WTC11 (cell line): Measurements from ENCODE around the gene UBE4A.

Source experiments
- CREB1 ChIP-seq: sonication (generic); formaldehyde crosslinking; IDR thresholded peaks from 2 replicates; pipeline ENCODE4 v1.8.0; 2023; ENCODE audit warnings: mild to moderate bottlenecking, missing genetic modification reagents
- GABPB1 ChIP-seq: sonication (generic); formaldehyde crosslinking; IDR thresholded peaks from 2 replicates; pipeline ENCODE4 v1.8.1; 2023; ENCODE audit warnings: mild to moderate bottlenecking, missing genetic modification reagents
- NFYB ChIP-seq: sonication (generic); formaldehyde crosslinking; conservative IDR thresholded peaks from 2 replicates; pipeline ENCODE4 v1.8.0; 2022; ENCODE audit warnings: low read depth, missing genetic modification reagents
- SP1 ChIP-seq: sonication (generic); formaldehyde crosslinking; conservative IDR thresholded peaks from 2 replicates; pipeline ENCODE4 v1.8.1; 2022; ENCODE audit warnings: missing genetic modification reagents
- ZNF512 ChIP-seq: sonication (generic); formaldehyde crosslinking; IDR thresholded peaks from 2 replicates; pipeline ENCODE4 v1.8.1; 2022; ENCODE audit warnings: missing genetic modification reagents, borderline replicate concordance
- TF ChIP-seq, protein P1 (sequence below): fragments of 200-600 bp; IDR thresholded peaks from 2 replicates; pipeline ENCODE4 v1.8.0; 2022; ENCODE audit warnings: antibody characterized with exemption
- TF ChIP-seq, protein P2 (sequence below): sonication (generic); formaldehyde crosslinking; IDR thresholded peaks from 2 replicates; pipeline ENCODE4 v1.8.1; 2023; ENCODE audit warnings: mild to moderate bottlenecking, missing genetic modification reagents
- TF ChIP-seq, protein P3 (sequence below): sonication (generic); formaldehyde crosslinking; IDR thresholded peaks from 2 replicates; pipeline ENCODE4 v1.8.0; 2022; ENCODE audit warnings: mild to moderate bottlenecking, missing genetic modification reagents

- TF ChIP-seq, protein P1, sequence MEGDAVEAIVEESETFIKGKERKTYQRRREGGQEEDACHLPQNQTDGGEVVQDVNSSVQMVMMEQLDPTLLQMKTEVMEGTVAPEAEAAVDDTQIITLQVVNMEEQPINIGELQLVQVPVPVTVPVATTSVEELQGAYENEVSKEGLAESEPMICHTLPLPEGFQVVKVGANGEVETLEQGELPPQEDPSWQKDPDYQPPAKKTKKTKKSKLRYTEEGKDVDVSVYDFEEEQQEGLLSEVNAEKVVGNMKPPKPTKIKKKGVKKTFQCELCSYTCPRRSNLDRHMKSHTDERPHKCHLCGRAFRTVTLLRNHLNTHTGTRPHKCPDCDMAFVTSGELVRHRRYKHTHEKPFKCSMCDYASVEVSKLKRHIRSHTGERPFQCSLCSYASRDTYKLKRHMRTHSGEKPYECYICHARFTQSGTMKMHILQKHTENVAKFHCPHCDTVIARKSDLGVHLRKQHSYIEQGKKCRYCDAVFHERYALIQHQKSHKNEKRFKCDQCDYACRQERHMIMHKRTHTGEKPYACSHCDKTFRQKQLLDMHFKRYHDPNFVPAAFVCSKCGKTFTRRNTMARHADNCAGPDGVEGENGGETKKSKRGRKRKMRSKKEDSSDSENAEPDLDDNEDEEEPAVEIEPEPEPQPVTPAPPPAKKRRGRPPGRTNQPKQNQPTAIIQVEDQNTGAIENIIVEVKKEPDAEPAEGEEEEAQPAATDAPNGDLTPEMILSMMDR: no peak
- TF ChIP-seq SP1 (no peak), NFYB (CRISPR knock-in tag) (no peak), CREB1 (CRISPR knock-in tag) (no peak), GABPB1 (CRISPR knock-in tag) (no peak), ZNF512 (no peak)
- TF ChIP-seq, protein P2, sequence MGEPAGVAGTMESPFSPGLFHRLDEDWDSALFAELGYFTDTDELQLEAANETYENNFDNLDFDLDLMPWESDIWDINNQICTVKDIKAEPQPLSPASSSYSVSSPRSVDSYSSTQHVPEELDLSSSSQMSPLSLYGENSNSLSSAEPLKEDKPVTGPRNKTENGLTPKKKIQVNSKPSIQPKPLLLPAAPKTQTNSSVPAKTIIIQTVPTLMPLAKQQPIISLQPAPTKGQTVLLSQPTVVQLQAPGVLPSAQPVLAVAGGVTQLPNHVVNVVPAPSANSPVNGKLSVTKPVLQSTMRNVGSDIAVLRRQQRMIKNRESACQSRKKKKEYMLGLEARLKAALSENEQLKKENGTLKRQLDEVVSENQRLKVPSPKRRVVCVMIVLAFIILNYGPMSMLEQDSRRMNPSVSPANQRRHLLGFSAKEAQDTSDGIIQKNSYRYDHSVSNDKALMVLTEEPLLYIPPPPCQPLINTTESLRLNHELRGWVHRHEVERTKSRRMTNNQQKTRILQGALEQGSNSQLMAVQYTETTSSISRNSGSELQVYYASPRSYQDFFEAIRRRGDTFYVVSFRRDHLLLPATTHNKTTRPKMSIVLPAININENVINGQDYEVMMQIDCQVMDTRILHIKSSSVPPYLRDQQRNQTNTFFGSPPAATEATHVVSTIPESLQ (CRISPR knock-in tag): no peak
- TF ChIP-seq, protein P3, sequence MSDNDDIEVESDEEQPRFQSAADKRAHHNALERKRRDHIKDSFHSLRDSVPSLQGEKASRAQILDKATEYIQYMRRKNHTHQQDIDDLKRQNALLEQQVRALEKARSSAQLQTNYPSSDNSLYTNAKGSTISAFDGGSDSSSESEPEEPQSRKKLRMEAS (CRISPR knock-in tag): no peak
These were observed 20.1 kb downstream of the UBE4A start for GRCh38 chr11:118379497-118379896.
